K562 (cell line): Measurements from ENCODE around the gene ARHGAP24. TPM values are rescaled to one million over a fixed set of nuclear protein-coding genes. Genes with fewer than 3 reads are reported as not detected.

Experiments
- ATAC-seq: fragments of 200-7000 bp; cut with Tn5 transposase; 3 replicates; pipeline ENCODE4 v1.9.1; 2020; ENCODE audit warnings: moderate library complexity
- BruUV-seq: library from RNA; stranded (reverse); fragments of 400-500 nt; replicated peaks from 2 replicates; lab custom pipeline; 2021; lab: Mats Ljungman, UMichigan
- CTCF ChIA-PET: fragments of 300-600 bp; formaldehyde crosslinking; extraction: SDS; loops from one replicate; lab custom pipeline; 2021; ENCODE audit warnings: low intra/inter-chr PET ratio; lab: Yijun Ruan, JAX
- POLR2A ChIA-PET: fragments of 300-600, 350-650 bp; sonication (Branson Sonifier 250); formaldehyde crosslinking; extraction: SDS; loops from one replicate; lab custom pipeline; 2021; ENCODE audit warnings: antibody characterized with exemption, inconsistent platforms; lab: Yijun Ruan, JAX
- DNase-seq, 4 experiments: peaks; one replicate each; pipeline versions ENCODE4 v3.0.0 to v3.0.0-alpha.2; 2011 to 2018; ENCODE audit warnings: low spot score in 3 of 4, mixed read lengths in 3 of 4; ENCODE audit errors: extremely low read depth in 1 of 4
- FAIRE-seq: peaks from 2 replicates; lab custom pipeline; 2011; peaks lifted over from hg19 to GRCh38; lab: Jason Lieb, UNC
- H2AFZ ChIP-seq: 2 replicates; pipeline ENCODE4 v1.6.0; 2011; ENCODE audit warnings: low read depth, low read length, control low read depth, inconsistent platforms
- H3K27ac ChIP-seq: fragments of 200-600 bp; 3 replicates; pipeline ENCODE4 v1.8.0; 2011; ENCODE audit warnings: low read depth, mild to moderate bottlenecking, control low read depth, inconsistent platforms, low read length, moderate library complexity, mixed read lengths; ENCODE audit errors: extremely low read depth
- H3K27me3 ChIP-seq, 2 experiments: fragments of 300-600 bp in 1 of 2; 2 replicates in 1 of 2; 3 replicates in 1 of 2; pipeline versions ENCODE4 v1.6.0 to v1.8.0; 2011; ENCODE audit warnings: inconsistent platforms in 2 of 2, low read length in 2 of 2, mild to moderate bottlenecking in 1 of 2, mixed read lengths in 1 of 2, moderate library complexity in 1 of 2; ENCODE audit not compliant: control insufficient read depth in 2 of 2, insufficient read depth in 2 of 2
- H3K36me3 ChIP-seq: fragments of 300-600 bp; 3 replicates; pipeline ENCODE4 v1.8.0; 2011; ENCODE audit warnings: mild to moderate bottlenecking, low read length, inconsistent platforms; ENCODE audit not compliant: control insufficient read depth, insufficient read depth
- H3K4me1 ChIP-seq, 2 experiments: fragments of 200-600 bp in 1 of 2; replicated peaks in 1 of 2; 2 replicates in 1 of 2; 3 replicates in 1 of 2; pipeline versions ENCODE4 v1.5.1 to v1.8.0; 2011; ENCODE audit warnings: inconsistent platforms in 2 of 2, low read length in 2 of 2, mild to moderate bottlenecking in 1 of 2, mixed read lengths in 1 of 2, moderate library complexity in 1 of 2; ENCODE audit not compliant: control insufficient read depth in 2 of 2, insufficient read depth in 2 of 2
- H3K4me2 ChIP-seq: 2 replicates; pipeline ENCODE4 v1.6.1; 2011; ENCODE audit warnings: low read length, control low read depth, inconsistent platforms, mixed read lengths; ENCODE audit not compliant: insufficient read depth
- H3K4me3 ChIP-seq: fragments of 200-600 bp; sonication (generic), shearing (Covaris generic); 2 replicates; pipeline ENCODE4 v1.5.1; 2016; ENCODE audit warnings: control low read depth, inconsistent platforms
- H3K79me2 ChIP-seq: fragments of 200-600 bp; 3 replicates; pipeline ENCODE4 v1.8.0; 2011; ENCODE audit warnings: low read length, inconsistent platforms; ENCODE audit not compliant: control insufficient read depth, insufficient read depth
- H3K9ac ChIP-seq, 2 experiments: 2 replicates each; pipeline versions ENCODE4 v1.6.0 to v1.6.1; 2011; ENCODE audit warnings: low read depth in 2 of 2, low read length in 2 of 2, control low read depth in 1 of 2, inconsistent platforms in 1 of 2, mild to moderate bottlenecking in 1 of 2, mixed read lengths in 1 of 2; ENCODE audit not compliant: insufficient read depth in 1 of 2
- H3K9me1 ChIP-seq: one replicate; pipeline ENCODE4 v1.6.0; 2011; ENCODE audit warnings: inconsistent platforms, mild to moderate bottlenecking, low read length, moderate library complexity; ENCODE audit not compliant: control insufficient read depth, insufficient read depth
- H3K9me3 ChIP-seq: replicated peaks from 2 replicates; pipeline ENCODE4 v1.5.1; 2011; ENCODE audit warnings: low read depth, low read length, inconsistent platforms; ENCODE audit not compliant: control insufficient read depth, insufficient read depth
- H4K20me1 ChIP-seq: replicated peaks from 2 replicates; pipeline ENCODE4 v1.6.1; 2011; ENCODE audit warnings: low read length, inconsistent platforms, mixed read lengths; ENCODE audit not compliant: control insufficient read depth, insufficient read depth
- BMI1 ChIP-seq: fragments of 150-350 bp; IDR thresholded peaks from 2 replicates; pipeline ENCODE4 v1.6.1; 2014; ENCODE audit warnings: low read length
- FOSL1 ChIP-seq: fragments of 200-800 bp; sonication (Bioruptor generic); conservative IDR thresholded peaks from 2 replicates; pipeline ENCODE4 v1.6.1; 2016; ENCODE audit warnings: missing genetic modification characterization, missing compliant biosample characterization
- GATAD2A ChIP-seq: fragments of 450-650 bp; IDR thresholded peaks from 2 replicates; pipeline ENCODE4 v1.6.1; 2017
- IFI16 ChIP-seq: fragments of 250-450 bp; sonication (Bioruptor Pico); IDR thresholded peaks from 2 replicates; pipeline ENCODE4 v2.1.2; 2022; ENCODE audit warnings: mild to moderate bottlenecking, inconsistent platforms
- MEF2A ChIP-seq: IDR thresholded peaks from 2 replicates; pipeline ENCODE4 v1.6.1; 2011; ENCODE audit warnings: low read depth, mild to moderate bottlenecking, low read length, moderate library complexity; ENCODE audit not compliant: control insufficient read depth
- MTA2 ChIP-seq: fragments of 450-650 bp; IDR thresholded peaks from 2 replicates; pipeline ENCODE4 v1.6.1; 2016; ENCODE audit warnings: low read depth
- SRF ChIP-seq, 2 experiments: fragments of 250-450, 450-650 bp in 1 of 2; sonication (Bioruptor Pico) in 1 of 2; sonication (generic) in 1 of 2; formaldehyde crosslinking; IDR thresholded peaks; 2 replicates each; pipeline versions ENCODE4 v1.5.0 to v1.5.1; 2020 to 2022; ENCODE audit warnings: mild to moderate bottlenecking in 1 of 2, missing genetic modification reagents in 1 of 2
- YBX1 ChIP-seq: fragments of 450-650 bp; IDR thresholded peaks from 2 replicates; pipeline ENCODE4 v1.7.1; 2016; ENCODE audit warnings: mild to moderate bottlenecking
- WGBS: fragments of 100-300 bp; shearing (Covaris generic); methylation state at CpG from one replicate; pipeline ENCODE4 v1.1.6; 2016; ENCODE audit warnings: low coverage, mixed read lengths; ENCODE audit not compliant: insufficient coverage; ENCODE audit errors: missing lambda C conversion rate; 5-methylcytosine and 5-hydroxymethylcytosine counted together
- in situ Hi-C: fragments of 300-500 bp; cut with MboI; formaldehyde crosslinking; loops from 4 replicates; pipeline ENCODE4 v1.15.0; 2018; ENCODE audit warnings: inconsistent platforms, mixed read lengths
- intact Hi-C: fragments of 100-400 bp; cut with micrococcal nuclease; formaldehyde crosslinking; loops from 2 replicates; pipeline ENCODE4 v1.14.2; 2022
- polyA plus RNA-seq, 8 experiments: library from polyadenylated mRNA; depleted of rRNA in 4 of 8; stranded (reverse) in 5 of 8; unstranded in 3 of 8; fragments of >200 nt; fragmentation: Nextera tagmentation in 2 of 8; fragmentation: Illumina TruSeq in 1 of 8; extraction: Ambion mirVana in 2 of 8; extraction: Trizol in 1 of 8; gene quantifications; 2 replicates each; pipeline versions ENCODE4 v1.2.1 to v1.2.3, GENCODE V29; 2011 to 2014; ENCODE audit warnings: inconsistent platforms in 1 of 8, missing spikeins in 1 of 8
- total RNA-seq, 7 experiments: library from RNA; depleted of rRNA in 6 of 7; stranded (reverse); fragments of >200 nt in 6 of 7; fragmentation: Illumina TruSeq in 2 of 7; extraction: Trizol in 2 of 7; gene quantifications; 2 replicates each; pipeline versions ENCODE4 v1.2.1 to v1.2.3, GENCODE V29; 2011 to 2021; ENCODE audit warnings: low replicate concordance in 1 of 7
- TF ChIP-seq, protein P1 (sequence below), 2 experiments: fragments of 450-650 bp in 1 of 2; sonication (generic) in 1 of 2; formaldehyde crosslinking in 1 of 2; IDR thresholded peaks; 2 replicates each; pipeline versions ENCODE4 v1.7.1 to v1.9.0; 2016 to 2022; ENCODE audit warnings: inconsistent platforms in 1 of 2, mild to moderate bottlenecking in 1 of 2, missing genetic modification reagents in 1 of 2

The ARHGAP24 gene
- total and polyA plus RNA-seq, 9 of the 15 experiments (the other 6 are each of a cell fraction or from before 2014, with no cell fraction given) = 8.0 to 22.6 (median 14.0) TPM

DNA sequence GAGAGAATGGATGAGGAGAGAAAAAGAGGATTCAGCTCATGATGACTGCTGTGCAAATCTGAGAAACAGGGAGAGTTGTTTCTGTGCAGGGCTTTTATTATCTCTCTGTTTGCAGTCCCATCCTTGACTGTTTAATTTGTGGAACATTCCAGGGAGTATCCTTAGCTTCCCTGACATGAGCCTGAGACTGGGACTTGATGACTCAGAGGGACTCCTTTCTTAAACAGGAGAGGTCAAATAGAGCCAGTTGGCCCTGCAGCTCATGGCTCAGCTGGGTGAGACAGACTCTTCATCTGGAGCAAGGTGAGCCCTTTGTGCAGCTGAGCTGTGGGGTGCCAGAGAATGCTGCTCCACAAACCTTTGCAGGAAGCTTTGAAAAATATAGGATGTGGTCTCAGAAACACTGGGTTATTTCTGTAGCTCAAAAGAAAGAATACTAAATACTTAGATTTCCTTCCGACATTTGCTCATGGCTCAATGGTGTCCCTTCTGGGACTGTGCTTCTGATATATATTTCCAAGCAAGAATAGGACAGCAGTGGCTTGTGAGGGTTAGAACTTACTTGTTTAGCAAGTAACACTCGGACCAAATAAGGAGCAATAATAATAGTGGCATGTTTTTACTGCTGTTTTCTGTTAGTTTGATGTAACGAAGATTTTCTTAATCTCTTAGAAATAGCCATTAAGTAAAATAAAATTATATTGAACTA lies 14.5 kb downstream of the ARHGAP24 start:
- intact Hi-C loops = no loop called here
- CTCF ChIA-PET = no interaction called here

GRCh38 chr4:85491527-85491926 lies 16.6 kb downstream of the ARHGAP24 start:
- Histone ChIP-seq H3K79me2 (no peaks in the 10 kb centered on the region), H3K9ac (no peak overlapping the region), H3K9me3 (no peaks in the 10 kb centered on the region), H2AFZ (no peak overlapping the region), H3K27me3 (no peaks in the 10 kb centered on the region), H4K20me1 (no peaks in the 10 kb centered on the region), H3K9me1 (no peaks in the 10 kb centered on the region), H3K36me3 (no peaks in the 10 kb centered on the region), H3K27ac (no peak overlapping the region), H3K4me2 (no peak overlapping the region), H3K4me3 (no peak overlapping the region), H3K4me1 (no peaks in the 10 kb centered on the region)
- no peak for ATAC-seq
- ChIA-PET CTCF (no interaction called here), POLR2A (no interaction called here)
- FAIRE-seq = no peak
- intact Hi-C loops = no loop called here
- in situ Hi-C loops = no loop called here
- DNase-seq = no peak
- no TSS peak for BruUV-seq
- TF ChIP-seq BMI1 = no peak
- no peak for TF ChIP-seq IFI16 (CRISPR knock-in tag)
- TF ChIP-seq, protein P1, sequence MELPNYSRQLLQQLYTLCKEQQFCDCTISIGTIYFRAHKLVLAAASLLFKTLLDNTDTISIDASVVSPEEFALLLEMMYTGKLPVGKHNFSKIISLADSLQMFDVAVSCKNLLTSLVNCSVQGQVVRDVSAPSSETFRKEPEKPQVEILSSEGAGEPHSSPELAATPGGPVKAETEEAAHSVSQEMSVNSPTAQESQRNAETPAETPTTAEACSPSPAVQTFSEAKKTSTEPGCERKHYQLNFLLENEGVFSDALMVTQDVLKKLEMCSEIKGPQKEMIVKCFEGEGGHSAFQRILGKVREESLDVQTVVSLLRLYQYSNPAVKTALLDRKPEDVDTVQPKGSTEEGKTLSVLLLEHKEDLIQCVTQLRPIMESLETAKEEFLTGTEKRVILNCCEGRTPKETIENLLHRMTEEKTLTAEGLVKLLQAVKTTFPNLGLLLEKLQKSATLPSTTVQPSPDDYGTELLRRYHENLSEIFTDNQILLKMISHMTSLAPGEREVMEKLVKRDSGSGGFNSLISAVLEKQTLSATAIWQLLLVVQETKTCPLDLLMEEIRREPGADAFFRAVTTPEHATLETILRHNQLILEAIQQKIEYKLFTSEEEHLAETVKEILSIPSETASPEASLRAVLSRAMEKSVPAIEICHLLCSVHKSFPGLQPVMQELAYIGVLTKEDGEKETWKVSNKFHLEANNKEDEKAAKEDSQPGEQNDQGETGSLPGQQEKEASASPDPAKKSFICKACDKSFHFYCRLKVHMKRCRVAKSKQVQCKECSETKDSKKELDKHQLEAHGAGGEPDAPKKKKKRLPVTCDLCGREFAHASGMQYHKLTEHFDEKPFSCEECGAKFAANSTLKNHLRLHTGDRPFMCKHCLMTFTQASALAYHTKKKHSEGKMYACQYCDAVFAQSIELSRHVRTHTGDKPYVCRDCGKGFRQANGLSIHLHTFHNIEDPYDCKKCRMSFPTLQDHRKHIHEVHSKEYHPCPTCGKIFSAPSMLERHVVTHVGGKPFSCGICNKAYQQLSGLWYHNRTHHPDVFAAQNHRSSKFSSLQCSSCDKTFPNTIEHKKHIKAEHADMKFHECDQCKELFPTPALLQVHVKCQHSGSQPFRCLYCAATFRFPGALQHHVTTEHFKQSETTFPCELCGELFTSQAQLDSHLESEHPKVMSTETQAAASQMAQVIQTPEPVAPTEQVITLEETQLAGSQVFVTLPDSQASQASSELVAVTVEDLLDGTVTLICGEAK (IDR thresholded peaks at IDR 0.05) = no peak
- TF ChIP-seq, protein P1 (CRISPR knock-in tag; IDR thresholded peaks at IDR 0.05) = no peak
- TF ChIP-seq GATAD2A = no peak
- TF ChIP-seq SRF (CRISPR knock-in tag; IDR thresholded peaks at IDR 0.05) = no peak

More for the DNA sequence above, 14.5 kb downstream of the ARHGAP24 start:
- no TSS peak for BruUV-seq
- Histone ChIP-seq H4K20me1 (no peaks in the 10 kb centered on the region), H3K79me2 (no peaks in the 10 kb centered on the region), H3K27me3 (no peaks in the 10 kb centered on the region), H3K4me3 (no peak overlapping the region), H3K36me3 (no peaks in the 10 kb centered on the region), H3K4me2 (no peak overlapping the region), H3K9me3 (no peaks in the 10 kb centered on the region), H3K9ac (no peak overlapping the region), H3K27ac (no peak overlapping the region), H3K4me1 (no peaks in the 10 kb centered on the region), H2AFZ (no peak overlapping the region), H3K9me1 (no peaks in the 10 kb centered on the region)
- in situ Hi-C loops = no loop called here
- DNase-seq (no peak), FAIRE-seq (no peak), ATAC-seq (no peak)
- POLR2A ChIA-PET = no interaction called here
- WGBS = 3% methylated on average over 3 of the region's 3 CpGs
- 0 out of 2 replicates have a peak, but pooled peaks have one; percentile 33 for TF ChIP-seq FOSL1 (tag)
- TF ChIP-seq MTA2 = no peak
- TF ChIP-seq YBX1 = no peak
- no peak for TF ChIP-seq MEF2A
